Activated CD4-positive, alpha-beta T cell treated with anti-CD3 and anti-CD28 coated beads, Interleukin-2, Interleukin-4, amounts not matched to agents 100 ng/mL and 50 ng/mL, durations not matched to agents 16 hours and 8 hours (primary cell): ENCODE results near the gene GRID1.
A peak's percentile ranks its signal among the peaks of the same experiment; 100 is the strongest.

Experiments
- DNase-seq: peaks from one replicate; pipeline ENCODE4 v3.0.0-alpha.2; 2020; ENCODE audit warnings: low spot score

The GRID1 gene

DNA sequence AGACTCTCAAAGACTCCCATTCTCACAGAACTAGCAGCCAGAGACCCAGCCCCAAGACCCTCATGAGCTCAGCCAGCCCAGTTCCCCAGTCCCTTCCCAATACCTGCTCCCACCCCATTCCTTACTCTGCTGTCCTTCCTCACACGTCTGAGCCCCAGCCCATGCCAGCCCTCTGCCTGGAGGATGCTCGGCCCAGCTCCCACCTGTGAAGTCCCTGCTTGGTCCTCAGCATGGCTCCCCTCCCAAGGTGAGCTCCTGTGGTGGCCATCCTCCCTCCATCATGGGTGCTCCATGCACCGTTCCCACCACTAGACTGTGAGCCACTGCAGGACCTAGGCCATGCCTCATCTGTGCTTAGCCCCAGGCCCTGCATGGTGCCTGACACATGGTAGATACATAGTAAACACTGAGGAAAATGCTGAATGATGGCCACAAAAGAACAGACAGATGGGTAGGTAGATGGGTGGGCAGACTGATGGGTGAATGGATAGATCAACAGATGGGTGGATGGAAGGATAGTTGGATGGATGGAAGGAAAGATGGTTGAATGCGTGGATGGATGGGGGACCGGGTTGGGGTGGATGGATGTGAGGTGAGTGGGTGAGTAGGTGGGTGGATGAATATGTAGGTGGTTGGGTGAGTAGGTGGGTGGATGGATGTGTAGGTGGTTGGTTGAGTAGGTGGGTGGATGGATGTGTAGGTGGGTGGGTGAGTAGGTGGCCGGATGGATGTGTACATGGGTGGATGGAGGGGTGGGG lies 138.9 kb downstream of the GRID1 start:
- no peak for DNase-seq

DNA sequence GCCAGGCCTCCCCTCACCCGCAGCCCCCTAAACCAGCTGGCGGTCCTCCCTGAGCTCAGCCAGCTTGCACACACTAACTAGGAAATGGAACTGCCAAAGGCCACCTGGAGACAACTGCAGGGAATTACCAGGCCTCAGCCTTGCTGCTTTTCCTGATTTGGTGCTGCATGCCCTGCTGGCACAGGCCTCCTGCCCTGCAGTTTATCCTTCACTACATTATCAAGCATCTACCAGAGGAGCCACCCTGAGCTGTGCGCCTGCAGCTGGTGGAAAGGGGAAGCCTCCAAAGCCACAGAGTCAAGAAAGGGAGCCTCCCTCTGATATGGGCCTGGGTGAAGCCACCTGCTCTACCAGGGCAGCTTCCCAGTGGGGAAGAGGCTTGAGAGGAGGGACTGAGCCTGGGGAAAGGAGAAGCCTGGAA lies 139.8 kb downstream of the GRID1 start:
- DNase-seq: no peak

DNA sequence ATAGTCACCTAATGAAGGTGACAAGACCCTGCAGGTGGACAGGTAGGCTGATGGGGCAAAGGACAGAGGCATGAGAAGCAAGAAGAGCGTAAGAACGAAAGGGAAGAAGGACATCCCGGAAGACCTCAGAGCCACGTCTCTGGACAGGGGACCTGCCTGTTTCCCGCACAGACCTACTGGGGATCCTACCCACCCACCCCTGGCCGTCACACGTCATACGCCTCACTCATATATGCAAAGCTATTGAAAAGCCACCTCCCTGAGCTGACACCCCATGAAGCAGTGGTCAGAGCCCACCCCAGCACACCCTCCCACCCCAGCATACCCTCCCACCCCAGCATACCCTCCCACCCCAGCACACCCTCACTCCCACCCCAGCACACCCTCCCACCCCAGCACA lies 140.6 kb downstream of the GRID1 start:
- DNase-seq: no peak

DNA sequence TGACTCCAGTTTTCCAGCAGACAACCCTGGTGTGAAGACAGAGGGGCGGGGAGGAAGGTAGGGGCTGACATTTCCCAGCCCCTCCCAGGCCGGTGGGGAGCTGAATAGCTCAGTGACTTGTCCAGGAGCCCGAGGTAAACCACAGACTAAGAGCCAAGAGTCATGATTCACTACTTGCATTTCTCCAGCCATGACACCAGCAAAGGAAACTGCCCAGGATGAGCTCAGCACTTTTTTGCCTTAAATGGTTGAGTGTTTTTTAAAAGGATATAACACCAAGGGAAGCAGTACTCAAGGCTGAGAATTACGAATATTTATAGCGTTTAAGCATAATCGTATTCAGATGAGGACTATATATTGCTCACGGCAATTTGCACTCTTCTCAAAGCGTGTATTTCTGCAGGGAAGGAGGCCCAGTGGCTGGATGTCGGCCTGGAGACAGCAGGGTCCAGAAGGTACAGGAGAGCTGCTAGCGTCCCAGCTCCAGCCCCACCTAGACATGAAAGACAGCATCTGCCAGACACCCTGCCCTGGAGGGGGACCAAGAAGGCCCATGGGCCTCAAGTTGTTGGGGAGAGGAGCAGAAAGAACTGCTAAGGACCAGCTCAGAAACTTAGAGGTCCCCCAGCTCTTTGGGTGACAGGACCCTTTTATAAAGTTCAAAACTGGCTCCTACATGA lies 141.4 kb downstream of the GRID1 start:
- DNase-seq: peak; percentile 4

DNA sequence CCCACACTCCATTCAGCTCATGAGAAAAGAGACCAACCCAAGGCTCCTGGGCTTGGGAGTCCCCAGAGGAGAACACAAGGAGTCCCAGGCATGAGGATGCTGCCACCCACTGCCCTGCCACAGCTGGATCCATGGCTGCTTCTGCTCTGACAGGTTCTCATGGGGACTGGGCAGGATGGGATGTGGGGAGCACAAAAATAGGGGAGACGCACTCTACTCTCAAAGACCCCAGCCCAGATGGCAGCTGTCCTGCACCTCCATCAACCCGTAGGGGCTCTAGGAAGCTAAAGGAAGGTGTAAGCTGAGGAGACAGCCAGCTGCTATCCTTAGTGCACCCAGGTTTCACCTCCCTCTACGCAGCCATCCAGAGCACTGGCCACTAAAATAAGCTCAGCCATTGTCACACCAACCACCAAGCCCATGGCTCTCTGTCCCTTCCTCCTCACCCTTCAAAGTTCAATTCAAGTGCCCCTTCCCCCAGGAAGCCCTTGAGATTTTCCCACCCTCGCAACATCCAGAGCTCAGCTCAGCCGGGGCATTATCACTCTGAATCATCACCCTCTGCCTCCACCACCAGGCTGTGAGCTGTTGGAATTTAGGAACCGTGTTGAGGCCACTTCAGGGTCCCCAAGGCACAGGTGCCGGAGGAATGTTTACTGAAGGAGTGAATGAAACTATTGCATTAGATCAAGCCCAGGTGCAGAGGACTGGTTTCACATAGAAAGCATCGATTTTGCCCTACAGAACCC lies 142.1 kb downstream of the GRID1 start:
- no peak for DNase-seq

DNA sequence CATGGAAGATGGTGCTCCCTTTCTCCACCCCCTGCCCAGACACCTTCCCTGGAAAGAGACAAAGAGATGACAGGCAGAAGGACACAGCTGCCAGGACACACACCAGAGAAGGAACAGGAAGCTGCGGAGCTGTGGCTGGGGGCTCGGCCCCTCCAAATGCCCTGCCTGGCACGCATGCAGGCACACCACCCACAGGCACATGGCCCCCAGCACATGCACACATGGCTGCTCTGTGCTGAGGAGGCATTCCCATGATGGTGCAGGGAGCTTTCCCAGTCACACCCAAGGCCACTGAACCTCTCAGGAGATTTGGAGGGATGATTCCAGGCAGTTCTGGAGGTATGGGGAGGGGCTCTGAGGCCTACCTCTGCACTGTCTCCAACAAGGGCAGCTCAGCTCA lies 143.3 kb downstream of the GRID1 start:
- DNase-seq: no peak

DNA sequence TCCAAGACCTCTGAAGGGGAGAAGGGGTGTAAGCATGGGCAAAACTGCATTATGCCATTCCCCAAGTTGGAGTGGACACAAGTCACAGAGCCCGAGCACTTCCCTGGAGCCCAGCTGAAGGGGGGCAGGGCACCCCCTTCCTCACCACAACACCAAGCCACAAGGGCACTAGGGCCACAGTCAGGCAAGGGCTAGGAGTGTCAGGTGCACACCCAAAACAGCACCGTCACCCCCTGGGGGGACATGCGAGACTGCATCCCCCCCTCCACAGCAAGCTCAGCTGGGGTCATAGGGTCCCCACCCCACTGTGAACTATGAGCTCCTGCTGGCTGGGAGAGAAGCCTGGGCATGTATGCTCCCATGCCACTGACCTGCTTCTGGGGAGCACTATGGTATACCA lies 143.9 kb downstream of the GRID1 start:
- no peak for DNase-seq

DNA sequence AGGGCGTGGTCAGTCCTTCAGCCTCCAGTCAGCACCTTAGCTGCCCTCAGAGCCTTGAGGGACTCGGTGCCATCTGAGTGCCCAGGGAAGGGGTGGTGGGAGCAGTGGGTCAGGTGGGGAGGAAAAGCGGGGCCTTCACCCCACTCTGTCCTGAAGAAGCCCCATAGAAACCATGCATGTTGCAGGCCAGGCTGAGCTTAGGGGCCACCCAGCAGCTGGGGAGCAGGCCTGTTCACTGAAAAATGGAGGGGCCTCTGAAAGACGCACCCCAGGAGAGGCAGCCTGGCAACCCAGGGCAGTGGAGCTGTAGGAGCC lies 144.3 kb downstream of the GRID1 start:
- DNase-seq: no peak

DNA sequence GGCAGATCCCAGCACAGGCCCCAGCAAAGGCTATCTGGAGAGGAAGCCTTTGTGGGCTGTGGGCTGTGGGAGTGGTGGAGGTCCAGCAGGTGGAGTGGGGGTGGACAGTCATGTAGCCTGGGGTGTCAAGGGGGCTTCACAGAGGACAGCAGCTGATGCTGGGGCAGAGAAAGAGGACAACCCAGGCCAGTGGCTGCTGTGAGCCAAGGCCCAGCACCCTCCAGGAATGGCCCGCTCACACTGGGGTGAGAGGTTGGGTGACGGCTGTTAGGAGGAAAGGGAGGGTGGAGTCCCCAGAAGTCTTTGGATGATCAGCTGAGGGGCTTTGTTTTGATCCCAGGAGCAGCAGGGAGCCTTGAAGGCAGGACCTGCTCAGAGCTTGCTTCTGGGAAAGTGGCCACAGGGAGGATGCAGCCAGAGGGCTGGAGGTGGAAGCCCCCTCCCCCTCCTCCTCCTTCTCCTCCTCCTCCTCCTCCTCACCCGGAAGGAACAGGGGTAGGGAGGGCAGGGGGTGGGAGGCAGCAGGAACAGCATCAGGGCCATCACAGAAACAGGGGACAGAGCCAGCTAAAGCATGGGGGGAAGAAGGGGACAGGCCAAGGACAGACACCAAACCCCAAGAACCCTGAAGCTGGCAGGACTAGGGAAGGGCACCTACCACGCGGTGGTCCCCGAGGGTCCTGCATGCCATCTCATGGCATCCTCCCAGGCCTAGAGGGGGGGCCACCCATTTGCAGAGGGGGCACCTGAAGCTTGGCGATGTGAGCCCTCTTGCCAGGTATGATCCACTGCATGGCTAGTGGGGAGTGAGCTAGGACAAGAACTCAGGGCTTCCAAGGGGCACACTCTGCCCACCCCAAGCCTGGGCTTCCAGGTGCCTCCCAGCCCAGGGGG lies 144.9 kb downstream of the GRID1 start:
- DNase-seq: no peak

DNA sequence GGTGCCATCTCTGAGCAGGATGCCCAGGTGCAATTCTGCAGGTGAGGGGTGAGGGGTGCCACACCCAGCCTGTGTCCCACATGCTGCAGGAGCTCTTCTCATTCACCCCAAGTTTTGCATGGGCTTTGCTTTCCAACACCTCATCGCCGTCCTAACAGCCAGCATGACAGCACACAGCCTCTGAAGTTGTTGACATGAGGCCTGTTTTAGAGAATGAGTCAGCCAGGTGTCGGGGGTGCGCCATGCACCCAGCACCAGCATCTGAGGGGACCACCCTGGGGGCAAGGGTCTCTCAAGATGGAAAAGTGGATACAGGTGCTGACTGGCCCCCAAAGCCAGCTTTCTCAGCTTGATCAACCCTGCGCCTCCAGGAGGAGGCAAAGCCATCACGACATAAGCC lies 146.0 kb downstream of the GRID1 start:
- no peak for DNase-seq

DNA sequence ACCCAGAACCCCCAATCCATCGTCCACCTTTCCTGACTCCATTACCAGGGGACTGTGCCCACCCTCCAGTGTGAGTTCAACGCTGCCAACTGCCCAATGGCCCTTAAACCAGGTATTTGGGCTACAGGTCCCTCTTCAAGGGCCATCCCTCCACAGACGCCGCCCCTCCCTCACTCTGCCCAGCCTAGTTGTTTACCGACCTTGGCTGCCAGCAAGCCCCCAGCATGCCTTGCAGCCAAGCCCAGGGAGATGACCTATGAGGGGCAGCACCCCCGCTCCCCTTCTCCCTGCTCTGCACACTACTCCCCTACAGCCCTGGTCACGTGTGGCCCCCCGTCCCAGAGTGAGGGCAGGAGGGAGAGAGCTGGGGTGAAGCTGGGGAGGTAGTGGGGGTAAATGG lies 147.3 kb downstream of the GRID1 start:
- DNase-seq: no peak

DNA sequence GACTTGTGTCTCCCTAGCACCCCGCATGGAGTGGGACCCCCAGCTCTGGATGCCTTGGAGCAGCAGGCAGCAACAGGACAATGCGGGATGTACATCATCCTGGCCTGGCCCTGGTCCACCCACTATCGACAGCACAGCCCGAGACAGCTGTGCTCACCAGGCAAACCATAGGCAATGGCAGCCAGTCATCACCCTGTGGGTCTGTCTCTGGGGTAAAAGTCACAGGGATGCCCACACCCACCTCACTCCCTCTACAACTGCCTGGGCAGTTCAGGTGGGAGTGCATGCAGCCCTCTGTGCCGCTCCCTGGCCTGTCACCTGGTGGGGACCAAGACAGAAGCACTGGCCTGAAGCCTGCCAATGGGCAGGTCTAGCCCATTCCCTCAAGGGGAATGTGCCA lies 147.8 kb downstream of the GRID1 start:
- no peak for DNase-seq

DNA sequence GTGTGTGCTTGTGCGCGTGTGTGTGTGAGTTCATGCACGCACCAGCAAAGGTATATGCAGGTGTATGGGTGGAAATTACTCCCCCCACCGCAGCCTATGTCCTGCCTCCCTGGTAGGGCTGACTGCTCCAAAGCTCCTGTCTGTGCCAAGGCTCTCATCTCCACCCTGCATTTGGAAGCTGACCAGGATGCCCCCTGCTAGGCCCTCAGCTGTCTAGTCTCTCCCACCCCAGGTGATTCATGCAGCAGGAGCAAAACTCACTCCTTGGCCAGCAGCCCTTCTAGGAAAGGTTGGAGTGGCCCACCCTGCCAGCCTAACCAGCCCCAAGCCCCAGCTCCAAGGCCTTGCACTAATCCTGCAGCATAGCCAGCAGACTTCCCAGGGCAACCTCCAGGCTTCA lies 148.4 kb downstream of the GRID1 start:
- no peak for DNase-seq

DNA sequence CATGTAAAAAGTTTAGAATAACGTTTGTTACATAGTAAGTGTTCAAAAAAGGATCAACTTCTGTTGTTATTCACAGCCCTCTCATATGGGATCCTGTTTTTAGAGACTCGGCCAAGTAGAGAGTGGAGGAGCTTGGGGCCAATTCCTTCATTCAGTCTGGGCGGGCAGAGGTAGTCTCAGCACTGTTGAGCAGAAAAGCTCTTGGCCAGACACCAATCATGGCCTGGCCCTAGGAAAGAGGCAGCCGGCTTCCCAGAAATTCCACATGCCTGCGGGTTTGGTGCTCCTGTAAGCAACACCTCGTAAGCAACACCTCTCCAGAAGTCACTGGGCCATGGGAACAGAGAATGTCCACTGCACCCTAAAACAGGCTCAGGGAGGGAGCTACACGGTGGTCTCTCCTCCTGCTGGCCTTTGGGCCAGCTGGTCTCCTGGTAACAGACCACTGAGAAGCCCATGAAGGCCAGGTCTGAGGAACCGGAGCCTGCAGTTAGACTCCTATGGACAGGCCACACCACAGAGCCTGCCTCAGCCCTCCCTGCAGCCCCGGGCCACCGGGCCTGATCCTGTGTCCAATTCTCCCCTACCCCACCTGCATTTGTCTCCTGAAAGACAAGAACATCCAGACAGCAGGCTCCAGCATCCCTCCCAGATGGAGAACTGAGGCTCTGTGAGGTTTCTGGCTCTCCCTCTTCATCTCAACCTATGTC lies 149.1 kb downstream of the GRID1 start:
- no peak for DNase-seq

DNA sequence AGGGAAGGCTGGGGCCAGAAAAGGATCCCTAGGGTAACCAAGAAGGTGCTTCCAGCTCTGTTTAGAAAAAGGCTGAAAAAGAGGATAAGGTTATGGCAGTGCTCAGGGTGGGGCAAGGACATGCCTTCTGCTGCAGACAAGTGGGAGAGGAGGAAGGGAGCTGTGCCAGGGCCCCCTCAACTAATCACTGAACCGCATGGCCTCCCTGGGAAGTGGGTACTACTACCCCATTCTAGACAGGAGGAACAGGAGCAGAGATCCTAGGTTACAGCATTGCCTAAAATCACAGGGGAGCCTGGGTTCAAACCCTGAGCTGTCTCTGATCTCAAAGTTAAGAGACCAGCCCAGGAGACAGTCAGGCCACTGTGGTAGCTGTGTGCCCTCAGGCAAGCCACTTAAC lies 149.7 kb downstream of the GRID1 start:
- DNase-seq: no peak

DNA sequence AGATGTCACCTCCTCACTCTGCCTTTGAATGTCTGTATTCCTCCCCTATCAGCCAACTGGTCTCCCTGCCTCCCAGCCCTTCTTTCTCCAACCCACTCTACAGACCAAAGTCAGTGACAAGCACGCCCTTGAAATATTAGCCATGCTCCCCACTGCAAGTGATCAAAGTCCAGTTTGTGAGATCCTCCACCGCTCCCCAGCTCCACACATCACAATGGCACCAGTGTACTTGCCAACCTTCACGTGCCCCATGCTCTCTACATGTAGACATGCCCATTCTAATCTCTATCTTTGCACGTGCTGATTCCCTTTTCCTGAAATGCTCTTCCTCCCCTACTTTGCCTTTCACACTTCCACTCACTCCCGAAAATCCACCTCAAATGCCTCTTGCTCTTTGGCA lies 150.9 kb downstream of the GRID1 start:
- DNase-seq: no peak

DNA sequence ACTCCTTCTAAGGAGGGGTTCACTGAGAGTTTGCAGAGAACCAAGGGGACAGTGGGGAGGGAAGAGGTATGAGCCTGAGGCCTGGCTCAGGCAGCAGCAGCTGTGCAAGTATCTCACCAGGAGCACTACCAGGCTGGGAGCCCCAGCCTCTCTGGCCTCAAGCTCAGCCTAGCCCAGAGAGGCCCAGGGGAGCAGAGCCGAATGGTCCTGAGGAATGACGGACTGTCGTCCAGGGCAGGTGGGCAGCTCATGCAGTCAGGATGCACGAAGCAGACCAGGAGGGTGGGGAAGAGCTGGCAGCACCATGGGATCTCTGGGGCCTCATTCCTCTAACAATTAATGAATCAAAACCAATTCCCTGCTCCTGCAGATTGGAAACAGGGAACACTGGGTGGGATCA lies 151.5 kb downstream of the GRID1 start:
- DNase-seq: no peak

DNA sequence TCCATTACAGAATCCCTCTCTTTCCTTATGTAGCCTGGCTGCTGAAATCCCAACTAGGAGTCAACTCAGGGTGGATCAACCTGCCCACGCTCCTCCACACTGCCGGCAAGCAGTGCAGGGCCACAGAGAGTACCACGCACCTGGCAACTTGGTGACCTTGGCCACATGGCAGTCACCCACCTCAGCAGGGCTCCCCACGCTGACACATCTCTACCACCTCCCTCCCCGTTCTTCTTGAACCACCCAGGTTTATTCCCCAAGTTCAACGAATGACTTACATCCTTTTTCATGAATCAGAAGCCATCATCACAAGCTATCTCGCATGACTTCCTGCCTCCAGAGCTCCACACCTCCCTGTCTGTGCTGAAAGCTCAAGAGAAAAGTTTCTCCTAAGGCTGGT lies 153.4 kb downstream of the GRID1 start:
- no peak for DNase-seq

DNA sequence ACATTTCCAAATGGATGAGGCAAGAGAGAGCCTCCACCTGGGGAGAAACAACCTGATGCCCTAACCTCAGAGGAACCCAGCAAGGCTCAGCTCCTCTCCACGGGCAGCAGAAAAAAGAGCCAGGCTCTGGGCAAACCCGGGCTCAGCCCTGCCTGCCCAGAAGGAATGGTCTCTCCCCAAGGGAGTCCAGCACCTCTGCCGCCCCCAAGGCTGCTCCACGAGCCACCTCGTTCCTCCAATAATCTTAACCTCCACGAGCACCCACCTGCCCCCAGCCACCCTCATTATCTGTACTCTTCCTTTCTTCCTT lies 154.2 kb downstream of the GRID1 start:
- no peak for DNase-seq

DNA sequence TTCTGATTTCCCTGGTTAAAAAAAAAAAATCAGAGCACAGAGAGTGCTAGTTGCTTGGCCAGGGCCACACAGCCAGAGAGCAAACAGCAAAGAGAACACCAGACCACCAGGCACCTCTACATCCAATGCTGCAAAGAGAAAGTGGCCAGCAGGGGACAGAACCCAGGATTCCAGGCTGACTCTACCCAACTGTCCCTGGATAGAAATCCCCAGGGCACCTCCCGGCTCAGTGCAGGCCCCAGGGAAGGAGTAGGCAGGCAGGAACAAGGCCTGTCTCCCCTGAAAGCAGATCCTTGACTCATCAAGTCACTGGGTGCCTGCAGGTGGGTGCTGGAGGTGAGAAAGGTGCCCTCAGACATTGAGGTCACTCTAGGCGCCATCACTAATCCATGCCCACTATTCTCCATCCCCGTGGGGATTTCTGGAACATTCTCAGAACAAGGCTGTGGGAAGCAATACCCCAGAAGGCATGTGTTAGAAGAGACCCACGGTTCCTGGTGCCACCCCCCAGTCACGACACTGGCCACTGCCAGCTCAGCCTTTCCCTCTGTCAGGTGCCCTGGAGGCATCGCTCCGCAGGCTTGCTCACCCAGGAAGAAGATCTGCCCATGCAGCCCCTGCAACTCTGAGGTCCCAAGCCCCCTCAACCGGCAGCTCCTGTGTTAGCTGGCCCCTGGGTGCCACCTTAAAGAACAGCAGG lies 154.8 kb downstream of the GRID1 start:
- DNase-seq: no peak

DNA sequence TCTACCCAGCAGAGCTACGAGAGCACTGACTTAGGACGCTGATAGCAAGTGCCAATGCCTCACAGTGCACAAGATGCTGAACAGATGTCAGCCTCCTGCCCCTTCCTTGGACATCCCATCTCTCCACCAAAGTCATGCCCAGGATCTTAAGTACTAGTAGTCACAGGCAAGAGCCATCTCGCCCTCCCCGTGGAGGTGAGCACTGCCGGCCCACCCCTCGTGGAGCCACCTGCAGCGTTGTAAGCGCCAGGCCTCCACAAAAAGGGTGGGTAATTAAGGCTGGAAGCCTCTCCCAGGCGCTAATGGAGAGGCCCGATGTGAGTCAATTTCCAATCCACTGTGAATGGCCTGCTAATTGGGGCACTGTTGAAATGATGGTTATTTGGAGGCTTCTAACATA lies 156.2 kb downstream of the GRID1 start:
- no peak for DNase-seq
